ENCODE results near the gene TAX1BP3. TPM values are rescaled to one million over a fixed set of nuclear protein-coding genes. Genes with fewer than 3 reads are reported as not detected.

Gene TAX1BP3
- total RNA-seq, 1 donor = 26.4 TPM

DNA sequence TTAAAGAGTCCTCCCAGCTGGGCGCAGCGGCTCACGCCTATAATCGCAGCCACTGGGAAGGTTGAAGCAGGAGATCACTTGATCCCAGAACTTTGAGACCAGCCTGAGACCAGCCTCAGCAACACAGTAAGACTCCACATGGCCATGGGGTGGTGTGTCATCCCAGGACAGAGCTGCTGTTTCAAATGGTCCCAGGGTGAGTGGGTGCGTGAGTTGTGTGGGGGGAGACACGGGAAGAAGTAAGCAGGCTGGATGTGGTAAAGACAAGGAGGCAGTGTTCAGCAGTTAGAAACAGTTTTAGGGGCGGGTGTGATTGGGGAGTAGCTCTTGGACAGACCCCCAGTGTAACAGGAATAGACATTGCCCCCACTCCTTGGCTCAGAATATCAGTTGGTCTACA, 36.1 kb downstream of the TAX1BP3 start:
- no peak for DNase-seq (ENCODE audit: low read depth in 2 of 3, low spot score in 2 of 3)

DNA sequence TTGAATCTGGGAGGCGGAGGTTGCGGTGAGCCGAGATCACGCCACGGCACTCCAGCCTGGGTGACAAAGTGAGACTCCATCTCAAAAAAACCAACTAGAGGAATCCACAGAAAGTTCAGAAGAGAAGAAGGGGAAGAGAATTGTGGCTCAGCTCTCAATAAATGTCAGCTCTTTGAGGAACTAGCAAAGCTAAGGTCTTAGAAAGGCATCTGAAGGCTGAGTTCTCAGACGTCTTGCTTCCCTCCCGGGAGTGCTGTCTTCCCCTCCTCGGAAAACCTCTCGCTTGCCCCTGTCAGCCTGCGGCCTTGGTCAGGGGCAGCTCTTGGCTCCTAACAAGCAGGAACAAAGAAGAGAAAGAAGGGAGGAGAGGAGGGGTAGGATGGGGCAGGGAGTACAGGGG, 37.6 kb downstream of the TAX1BP3 start:
- DNase-seq (ENCODE audit: low read depth in 2 of 3, low spot score in 2 of 3) = no peak

DNA sequence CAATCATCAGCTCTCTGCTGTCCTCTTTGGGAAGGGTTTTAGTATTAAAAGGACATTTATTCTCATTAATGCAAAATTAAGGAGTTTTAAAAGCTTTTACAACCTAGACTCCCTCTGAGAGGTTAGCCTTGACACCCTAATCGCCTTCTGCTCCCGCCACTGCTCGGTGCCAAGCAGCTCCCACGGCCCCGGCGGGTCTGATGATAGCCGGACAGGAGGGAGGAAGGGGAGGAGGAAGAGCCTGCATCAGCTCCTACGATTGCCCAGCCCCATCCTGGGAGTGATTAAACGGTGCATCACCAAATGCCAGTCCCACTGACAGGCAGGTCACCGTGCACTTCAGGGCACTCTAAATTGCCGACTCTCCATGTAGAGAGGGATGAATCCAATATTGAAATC, 40.6 kb downstream of the TAX1BP3 start:
- DNase-seq (ENCODE audit: low read depth in 2 of 3, low spot score in 2 of 3) = no peak

DNA sequence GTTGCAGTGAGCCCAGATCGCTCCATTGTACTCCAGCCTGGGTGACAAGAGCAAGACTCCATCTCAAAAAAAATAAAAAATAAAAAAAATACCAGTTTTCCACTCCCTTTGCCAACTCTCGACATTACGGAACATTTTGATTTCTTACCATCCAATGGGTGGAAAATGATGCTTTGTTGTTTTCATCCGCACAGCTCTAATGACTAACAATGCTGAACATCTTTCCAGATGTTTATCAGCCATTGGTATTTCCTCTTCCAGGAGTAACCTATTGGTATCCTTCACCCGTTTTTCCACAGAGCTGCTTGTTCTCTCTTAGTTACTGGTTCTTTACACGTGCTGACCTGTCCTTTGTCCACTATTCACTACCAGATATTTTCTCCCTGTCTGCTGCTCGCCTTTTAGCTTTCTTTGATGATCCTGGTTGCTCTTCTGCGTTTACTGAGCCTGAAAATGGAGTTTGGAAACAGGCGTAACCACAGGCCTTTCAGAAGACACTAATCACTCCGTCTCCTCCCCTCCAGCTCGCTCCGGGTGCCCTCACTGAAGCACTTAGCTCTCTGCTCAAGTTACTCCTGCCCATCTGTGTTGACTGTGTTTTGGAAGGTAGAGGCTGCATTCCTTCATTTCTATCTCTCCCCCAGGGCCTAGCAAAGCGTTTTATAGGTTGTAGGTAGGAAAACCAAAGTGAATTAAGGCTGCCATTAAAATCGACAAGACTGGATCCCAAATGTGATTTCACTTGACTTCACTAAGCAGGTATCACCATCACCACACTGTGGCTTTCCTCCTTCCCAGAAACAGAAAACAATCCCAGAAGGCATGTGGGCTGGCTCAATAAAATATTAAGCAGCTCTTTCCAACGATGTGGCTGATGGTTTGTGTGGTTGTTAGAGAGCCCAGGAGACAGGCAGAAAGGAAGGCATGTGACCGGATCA, 41.3 kb downstream of the TAX1BP3 start:
- DNase-seq (ENCODE audit: low read depth in 2 of 3, low spot score in 2 of 3) = no peak

DNA sequence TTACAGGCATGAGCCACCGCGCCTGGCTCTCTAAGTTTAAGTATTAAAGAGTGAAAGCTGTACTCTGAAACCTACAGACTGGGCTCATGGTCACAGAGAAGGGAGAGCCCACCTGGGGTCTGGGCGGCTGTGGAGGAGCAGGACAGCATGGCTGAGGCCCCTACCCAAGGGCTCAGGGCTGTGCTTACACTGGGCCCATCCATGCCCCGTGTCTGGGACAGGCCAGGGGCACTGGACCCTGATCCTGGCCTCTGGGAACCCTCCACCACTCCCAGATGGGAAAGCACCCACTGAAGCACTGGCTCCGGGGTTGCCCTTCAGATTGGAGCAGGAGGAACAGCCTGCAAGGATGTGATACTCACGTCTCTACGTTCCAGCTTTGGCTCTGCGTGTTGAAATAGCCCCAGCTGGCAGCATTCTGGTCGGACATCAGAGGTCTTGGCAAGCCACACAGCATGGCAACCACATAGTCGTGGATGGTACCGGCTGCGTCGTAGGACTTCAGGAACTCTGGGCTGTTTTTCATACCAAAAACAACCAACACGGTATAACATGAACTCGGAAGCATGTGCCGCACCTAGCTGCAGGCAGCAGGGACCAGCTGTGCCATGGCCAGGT, 45.3 kb downstream of the TAX1BP3 start:
- DNase-seq (ENCODE audit: low read depth in 2 of 3, low spot score in 2 of 3) = no peak

DNA sequence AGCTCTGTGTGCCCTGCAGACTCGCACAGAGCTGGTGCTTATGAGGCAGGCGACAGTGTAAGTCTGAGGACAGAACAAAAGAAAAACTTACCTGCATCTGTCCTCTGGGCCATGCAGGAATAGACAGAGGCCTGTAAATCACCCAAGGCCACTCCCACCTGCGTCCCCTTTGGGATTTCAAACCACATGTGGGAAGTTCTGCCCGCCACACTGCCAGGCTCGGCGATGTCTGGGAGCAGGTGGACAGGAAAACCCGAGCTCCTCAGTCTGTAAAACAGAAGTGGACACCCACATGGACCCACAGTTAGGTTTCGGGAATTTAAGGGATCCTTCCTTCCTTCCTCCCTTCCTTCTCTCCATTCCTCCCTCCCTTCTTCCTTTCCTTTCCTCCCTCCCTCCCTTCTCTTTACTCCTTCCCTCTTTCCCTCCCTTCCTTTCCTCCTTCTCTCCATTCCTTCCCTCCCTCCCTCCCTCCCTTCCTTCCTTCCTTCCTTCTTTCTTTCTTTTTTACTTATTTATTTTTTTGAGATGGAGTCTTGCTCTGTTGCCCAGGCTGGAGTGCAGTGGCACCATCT, 47.1 kb downstream of the TAX1BP3 start:
- DNase-seq (ENCODE audit: low read depth in 2 of 3, low spot score in 2 of 3) = no peak

DNA sequence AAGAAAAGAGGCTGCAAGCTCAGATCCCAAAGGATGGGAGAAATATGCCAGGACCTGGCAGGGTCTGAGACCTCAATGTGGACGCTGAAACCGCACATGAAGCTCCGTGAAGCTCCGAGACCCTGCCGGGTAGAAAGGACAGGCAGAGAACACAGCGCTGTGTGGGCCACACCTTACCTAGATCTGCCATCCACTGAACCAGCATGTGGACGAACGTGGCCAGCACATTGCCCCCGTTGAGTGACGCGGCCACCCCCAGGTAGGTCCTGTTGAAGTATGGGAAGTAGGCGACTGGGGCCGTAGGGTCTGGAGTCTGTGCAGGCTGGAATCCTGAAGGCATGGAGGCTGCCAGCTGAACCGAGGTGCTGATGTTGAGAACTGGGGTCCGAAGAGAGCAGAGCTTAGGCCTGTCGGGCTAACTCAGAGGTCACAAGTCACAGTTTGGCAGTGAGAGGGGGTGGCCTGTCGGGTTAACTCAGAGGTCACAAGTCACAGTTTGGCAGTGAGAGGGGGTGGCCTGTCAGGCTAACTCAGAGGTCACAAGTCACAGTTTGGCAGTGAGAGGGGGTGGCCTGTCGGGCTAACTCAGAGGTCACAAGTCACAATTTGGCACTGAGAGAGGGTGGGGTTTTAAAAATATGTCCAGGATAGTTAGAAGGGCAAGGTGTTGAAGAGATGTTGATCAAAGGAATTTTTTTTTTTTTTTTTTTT, 53.1 kb downstream of the TAX1BP3 start:
- DNase-seq (ENCODE audit: low read depth in 2 of 3, low spot score in 2 of 3) = no peak

DNA sequence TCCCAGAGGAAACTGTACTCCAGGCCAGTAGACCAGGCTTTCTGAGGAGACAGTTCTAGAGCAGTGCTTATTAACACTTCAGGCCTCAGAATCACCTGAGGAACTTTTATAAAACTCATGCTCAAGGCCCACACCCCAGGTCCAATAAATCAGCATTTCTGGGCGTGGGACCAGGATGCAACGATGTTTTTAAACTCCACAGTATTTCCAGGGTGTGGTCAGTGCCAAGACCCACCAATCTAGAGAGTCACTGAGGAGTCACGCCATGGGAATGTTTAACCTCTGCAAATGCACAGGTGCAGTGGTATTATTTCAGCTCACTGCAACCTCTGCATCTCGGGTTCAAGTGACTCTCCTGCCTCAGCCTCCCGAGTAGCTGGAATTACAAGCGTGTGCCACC, 55.3 kb downstream of the TAX1BP3 start:
- DNase-seq (ENCODE audit: low read depth in 2 of 3, low spot score in 2 of 3) = no peak

Other genes starting within 250 kb of the TAX1BP3 start
- gene OR1E2, start 234.7 kb downstream of the TAX1BP3 start, total RNA-seq = not detected
- gene SPATA22, start 196.8 kb downstream of the TAX1BP3 start, total RNA-seq = 0.27 TPM
- gene ASPA, start 192.6 kb downstream of the TAX1BP3 start, total RNA-seq = not detected
- gene TRPV3, start 110.8 kb downstream of the TAX1BP3 start, total RNA-seq = under 0.01 TPM
- gene TRPV1, start 59.2 kb downstream of the TAX1BP3 start, total RNA-seq = 3.8 TPM
- 16.4 TPM for gene SHPK, start 32.3 kb downstream of the TAX1BP3 start, total RNA-seq
- 19.1 TPM for gene CTNS, start 31.8 kb downstream of the TAX1BP3 start, total RNA-seq
- 27.5 TPM for gene EMC6, start 234 bp upstream of the TAX1BP3 start, total RNA-seq
- 31.5 TPM for gene P2RX5, start 27.6 kb upstream of the TAX1BP3 start, total RNA-seq
- gene HASPIN, start 55.3 kb upstream of the TAX1BP3 start, total RNA-seq = 1.9 TPM
- gene ITGAE, start 132.6 kb upstream of the TAX1BP3 start, total RNA-seq = 10.5 TPM
- 10.8 TPM for gene NCBP3, start 177.7 kb upstream of the TAX1BP3 start, total RNA-seq
- 3.5 TPM for gene CAMKK1, start 224.5 kb upstream of the TAX1BP3 start, total RNA-seq
- gene P2RX1, start 247.9 kb upstream of the TAX1BP3 start, total RNA-seq = 160 TPM

Data from hematopoietic multipotent progenitor cell (in vitro differentiated cells).